HCT116 (cell line): ENCODE data around the gene SLC4A11. TPM values are rescaled to one million over a fixed set of nuclear protein-coding genes. Genes with fewer than 3 reads are reported as not detected.

Experiments
- ATAC-seq: fragments of 200-7000 bp; cut with Tn5 transposase; 2 replicates; pipeline ENCODE4 v1.9.1; 2020; ENCODE audit warnings: mild to moderate bottlenecking, moderate library complexity
- BruUV-seq: library from RNA; stranded (reverse); fragments of 400-500 nt; replicated peaks from 2 replicates; lab custom pipeline; 2021; lab: Mats Ljungman, UMichigan
- CTCF ChIA-PET: fragments of 300-600 bp; sonication (Branson Sonifier 250); formaldehyde crosslinking; loops from one replicate; lab custom pipeline; 2021; ENCODE audit warnings: antibody characterized with exemption; lab: Charles Lee
- POLR2A ChIA-PET: fragments of 300-600, 350-600 bp; sonication (Branson Sonifier 250); formaldehyde crosslinking; loops from one replicate; lab custom pipeline; 2021; ENCODE audit warnings: antibody characterized with exemption; lab: Charles Lee
- RAD21 ChIA-PET, 2 experiments: fragments of 300-600 bp; sonication (Branson Sonifier 250); formaldehyde crosslinking; loops; one replicate each; lab custom pipeline; 2023; ENCODE audit warnings: low total read pairs in 2 of 2; ENCODE audit not compliant: uncharacterized antibody in 2 of 2, unreplicated experiment in 2 of 2, low non-redundant PET in 1 of 2; lab: Charles Lee
- DNase-seq: peaks from one replicate; pipeline ENCODE4 v3.0.0-alpha.2; 2010; ENCODE audit warnings: low read depth, low spot score
- H2AFZ ChIP-seq: fragments of 200-600 bp; shearing (Covaris generic), sonication (generic); 2 replicates; pipeline ENCODE4 v1.6.1; 2017; ENCODE audit warnings: low read depth, mixed run types, mixed read lengths, antibody characterized with exemption, low read length; ENCODE audit not compliant: poor library complexity, severe bottlenecking
- H3K27ac ChIP-seq: 2 replicates; pipeline ENCODE4 v1.5.1; 2012; ENCODE audit warnings: low read depth, low read length
- H3K27me3 ChIP-seq: fragments of 200-600 bp; sonication (generic); 2 replicates; pipeline ENCODE4 v1.6.1; 2016; ENCODE audit warnings: mixed run types, low read length, mixed read lengths; ENCODE audit not compliant: insufficient read depth
- H3K36me3 ChIP-seq, 2 experiments: fragments of 200-500 bp in 1 of 2; fragments of 200-600 bp in 1 of 2; sonication (Bioruptor generic) in 1 of 2; sonication (generic) in 1 of 2; 2 replicates each; pipeline versions ENCODE4 v1.5.1 to v1.6.1; 2014 to 2016; ENCODE audit warnings: low read length in 2 of 2, inconsistent platforms in 1 of 2, mixed read lengths in 1 of 2, mixed run types in 1 of 2; ENCODE audit not compliant: insufficient read depth in 2 of 2, control insufficient read depth in 1 of 2
- H3K4me1 ChIP-seq, 2 experiments: fragments of 200-600 bp in 1 of 2; sonication (generic) in 1 of 2; 2 replicates each; pipeline versions ENCODE4 v1.5.1 to v1.6.1; 2012 to 2017; ENCODE audit warnings: low read length in 2 of 2, inconsistent platforms in 1 of 2, mild to moderate bottlenecking in 1 of 2, mixed read lengths in 1 of 2, mixed run types in 1 of 2, moderate library complexity in 1 of 2; ENCODE audit not compliant: insufficient read depth in 2 of 2, control insufficient read depth in 1 of 2
- H3K4me2 ChIP-seq: fragments of 200-600 bp; sonication (generic); 2 replicates; pipeline ENCODE4 v1.6.1; 2017; ENCODE audit warnings: mixed run types, low read length, mixed read lengths
- H3K4me3 ChIP-seq, 2 experiments: fragments of 200-600 bp in 1 of 2; sonication (generic) in 1 of 2; replicated peaks in 1 of 2; 2 replicates each; pipeline ENCODE4 v1.5.1; 2011 to 2016; ENCODE audit warnings: low read length in 2 of 2, control low read depth in 1 of 2, low read depth in 1 of 2, mild to moderate bottlenecking in 1 of 2, mixed read lengths in 1 of 2, mixed run types in 1 of 2
- H3K79me2 ChIP-seq: fragments of 200-600 bp; sonication (generic); 2 replicates; pipeline ENCODE4 v1.6.1; 2017; ENCODE audit warnings: mild to moderate bottlenecking, mixed run types, low read length, moderate library complexity, mixed read lengths; ENCODE audit not compliant: insufficient read depth
- H3K9ac ChIP-seq: fragments of 200-600 bp; sonication (generic); 2 replicates; pipeline ENCODE4 v1.6.1; 2016; ENCODE audit warnings: low read length, mixed read lengths
- H3K9me2 ChIP-seq: fragments of 200-600 bp; sonication (generic), shearing (Covaris generic); 2 replicates; pipeline ENCODE4 v1.6.1; 2017; ENCODE audit warnings: mixed run types, mild to moderate bottlenecking, moderate library complexity; ENCODE audit not compliant: insufficient read depth
- H3K9me3 ChIP-seq, 2 experiments: fragments of 200-500 bp in 1 of 2; fragments of 200-600 bp in 1 of 2; sonication (Bioruptor generic) in 1 of 2; sonication (generic) in 1 of 2; 2 replicates each; pipeline ENCODE4 v1.6.1; 2014 to 2017; ENCODE audit warnings: low read length in 2 of 2, mixed read lengths in 2 of 2, inconsistent platforms in 1 of 2, low read depth in 1 of 2, mild to moderate bottlenecking in 1 of 2, mixed run types in 1 of 2, moderate library complexity in 1 of 2; ENCODE audit not compliant: control insufficient read depth in 1 of 2, insufficient read depth in 1 of 2
- H4K20me1 ChIP-seq: fragments of 200-600 bp; sonication (generic), shearing (Covaris generic); 2 replicates; pipeline ENCODE4 v1.6.1; 2017; ENCODE audit warnings: mixed run types, mild to moderate bottlenecking, moderate library complexity; ENCODE audit not compliant: insufficient read depth
- CEBPB ChIP-seq: IDR thresholded peaks from 2 replicates; pipeline ENCODE4 v1.6.1; 2012; ENCODE audit warnings: low read depth
- EGR1 ChIP-seq: IDR thresholded peaks from 2 replicates; pipeline ENCODE4 v1.6.1; 2012; ENCODE audit warnings: low read depth
- ELF1 ChIP-seq: IDR thresholded peaks from 2 replicates; pipeline ENCODE4 v1.6.1; 2012; ENCODE audit warnings: low read depth, borderline replicate concordance
- JUND ChIP-seq: IDR thresholded peaks from 2 replicates; pipeline ENCODE4 v1.6.1; 2012
- POLR2A ChIP-seq: IDR thresholded peaks from 2 replicates; pipeline ENCODE4 v1.7.0; 2011; ENCODE audit warnings: borderline replicate concordance; ENCODE audit not compliant: insufficient read depth, insufficient read length; ENCODE audit errors: extremely low read depth
- RAD21 ChIP-seq: IDR thresholded peaks from 2 replicates; pipeline ENCODE4 v1.6.1; 2012; ENCODE audit warnings: low read depth, mild to moderate bottlenecking
- SRF ChIP-seq: IDR thresholded peaks from 2 replicates; pipeline ENCODE4 v1.6.1; 2012; ENCODE audit warnings: low read depth
- ZFX ChIP-seq: fragments of 450-650 bp; IDR thresholded peaks from 2 replicates; pipeline ENCODE4 v1.6.1; 2017
- ZNF274 ChIP-seq: fragments of 200-500 bp; sonication (Bioruptor generic); IDR thresholded peaks from 2 replicates; pipeline ENCODE4 v1.6.1; 2014; ENCODE audit warnings: mild to moderate bottlenecking, low read depth, low read length, inconsistent platforms
- intact Hi-C: fragments of 100-400 bp; cut with micrococcal nuclease; formaldehyde crosslinking; loops from 2 replicates; pipeline ENCODE4 v1.10.0; 2022
- total RNA-seq: library from RNA; stranded (reverse); gene quantifications from one replicate; pipeline ENCODE4 v1.2.1, GENCODE V29; 2021; ENCODE audit not compliant: unreplicated experiment
- TF ChIP-seq, protein P1 (sequence below), 3 experiments: fragments of 200-600 bp in 1 of 3; sonication (generic) in 1 of 3; IDR thresholded peaks in 2 of 3; conservative IDR thresholded peaks in 1 of 3; 2 replicates each; pipeline ENCODE4 v1.5.1; 2012 to 2017; ENCODE audit warnings: low read depth in 2 of 3, low read length in 2 of 3, antibody characterized with exemption in 1 of 3, borderline replicate concordance in 1 of 3, control low read depth in 1 of 3, mild to moderate bottlenecking in 1 of 3, mixed read lengths in 1 of 3, mixed run types in 1 of 3, moderate library complexity in 1 of 3; ENCODE audit not compliant: insufficient read depth in 1 of 3
- TF ChIP-seq, protein P2 (sequence below): IDR thresholded peaks from 2 replicates; pipeline ENCODE4 v1.6.1; 2011; ENCODE audit warnings: mild to moderate bottlenecking, low read length, moderate library complexity; ENCODE audit not compliant: insufficient replicate concordance; ENCODE audit errors: extremely low read depth
- TF ChIP-seq, protein P3 (sequence below): IDR thresholded peaks from 2 replicates; pipeline ENCODE4 v1.6.1; 2012; ENCODE audit warnings: low read depth

The SLC4A11 gene
- total RNA-seq, 1 experiment from 2014 or later: 22.7 TPM

DNA sequence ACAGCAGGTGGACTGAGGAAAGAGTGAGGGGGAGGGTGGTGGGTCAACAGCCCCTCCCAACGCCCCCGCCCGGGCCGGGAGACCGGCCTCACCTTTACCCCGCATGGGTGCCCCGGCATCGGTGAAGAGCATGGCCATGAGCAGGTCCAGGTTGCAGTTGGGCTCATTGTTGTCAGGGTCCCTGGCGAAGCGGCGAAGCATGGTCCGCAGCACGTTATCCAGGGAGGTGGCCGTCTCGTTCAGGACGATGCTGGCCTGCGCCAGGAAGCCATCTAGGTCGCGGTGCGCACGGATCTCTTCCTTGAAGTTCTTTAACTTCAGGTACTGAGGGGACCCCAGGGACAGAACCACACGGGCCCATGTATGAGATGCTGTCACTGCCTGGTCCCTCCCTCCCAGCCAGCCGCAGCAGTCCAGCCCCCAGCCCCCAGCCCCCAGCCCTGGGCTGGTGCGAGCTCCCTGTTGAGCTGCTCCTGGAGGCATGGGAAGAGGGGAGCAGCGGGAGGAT, 4.9 kb downstream of the SLC4A11 start (continued):
- TF ChIP-seq ZNF274: no peak
- no peak for TF ChIP-seq SRF
- TF ChIP-seq, protein P1, sequence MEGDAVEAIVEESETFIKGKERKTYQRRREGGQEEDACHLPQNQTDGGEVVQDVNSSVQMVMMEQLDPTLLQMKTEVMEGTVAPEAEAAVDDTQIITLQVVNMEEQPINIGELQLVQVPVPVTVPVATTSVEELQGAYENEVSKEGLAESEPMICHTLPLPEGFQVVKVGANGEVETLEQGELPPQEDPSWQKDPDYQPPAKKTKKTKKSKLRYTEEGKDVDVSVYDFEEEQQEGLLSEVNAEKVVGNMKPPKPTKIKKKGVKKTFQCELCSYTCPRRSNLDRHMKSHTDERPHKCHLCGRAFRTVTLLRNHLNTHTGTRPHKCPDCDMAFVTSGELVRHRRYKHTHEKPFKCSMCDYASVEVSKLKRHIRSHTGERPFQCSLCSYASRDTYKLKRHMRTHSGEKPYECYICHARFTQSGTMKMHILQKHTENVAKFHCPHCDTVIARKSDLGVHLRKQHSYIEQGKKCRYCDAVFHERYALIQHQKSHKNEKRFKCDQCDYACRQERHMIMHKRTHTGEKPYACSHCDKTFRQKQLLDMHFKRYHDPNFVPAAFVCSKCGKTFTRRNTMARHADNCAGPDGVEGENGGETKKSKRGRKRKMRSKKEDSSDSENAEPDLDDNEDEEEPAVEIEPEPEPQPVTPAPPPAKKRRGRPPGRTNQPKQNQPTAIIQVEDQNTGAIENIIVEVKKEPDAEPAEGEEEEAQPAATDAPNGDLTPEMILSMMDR (IDR thresholded peaks at IDR 0.05 in 2 of 3, conservative IDR thresholded peaks at IDR 0.05 in 1 of 3; ENCODE audit: borderline replicate concordance in 1 of 3, insufficient read depth in 1 of 3, low read depth in 2 of 3, low read length in 2 of 3): no peak
- TF ChIP-seq POLR2A: no peak
- no peak for TF ChIP-seq CEBPB

DNA sequence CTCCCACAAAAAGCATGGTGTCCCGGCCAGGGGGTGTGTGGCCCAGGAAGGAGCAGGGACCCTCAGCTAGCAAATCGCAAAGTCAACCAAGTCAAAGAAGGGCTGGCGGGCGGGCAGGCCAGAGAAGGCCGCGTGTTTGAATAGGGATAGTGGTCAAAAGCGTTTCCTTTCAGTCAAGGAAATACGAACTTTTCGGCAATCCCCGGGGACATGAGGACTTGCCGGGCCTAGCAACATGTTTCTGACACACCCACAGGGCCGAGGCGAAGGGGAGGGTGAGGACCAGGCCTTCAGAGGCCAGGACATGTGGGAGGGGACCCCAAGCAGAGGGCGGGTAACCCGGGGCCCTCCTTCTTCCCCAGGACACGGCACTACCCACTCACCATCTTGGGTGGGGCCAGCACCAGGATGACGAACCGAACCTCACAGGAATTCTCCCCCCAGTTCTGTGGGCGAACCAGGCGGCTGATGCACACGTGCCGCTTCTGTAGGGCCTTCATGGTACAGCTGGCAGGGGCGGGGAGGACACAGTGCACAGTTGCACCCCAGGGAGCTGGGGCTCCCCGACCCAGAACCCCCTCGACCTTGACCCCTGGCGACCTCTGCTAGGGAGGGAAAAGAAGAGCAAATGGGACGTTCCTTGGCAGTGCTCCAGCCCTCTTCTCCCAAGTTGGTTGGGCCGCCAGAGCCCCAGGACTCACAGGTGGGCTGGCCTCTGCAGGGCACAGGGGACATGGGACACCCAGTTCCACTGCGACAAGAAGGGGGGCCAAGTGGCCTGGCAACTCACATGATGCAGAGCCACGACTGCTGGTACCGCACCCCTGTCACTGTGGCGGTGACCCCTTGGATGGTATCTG, 5.6 kb downstream of the SLC4A11 start:
- H3K9ac ChIP-seq: no peak overlapping the region
- DNase-seq (no peak), ATAC-seq (no peak)
- H3K27me3 ChIP-seq: no peaks in the 10 kb centered on the region
- no TSS peak for BruUV-seq
- H3K36me3 ChIP-seq: peaks cover 0 to 6% of the 10 kb centered on the region in 2 experiments; a peak in 2 of 4 replicates
- no peaks in the 10 kb centered on the region for H3K79me2 ChIP-seq
- ChIA-PET RAD21 (no interaction called here), POLR2A (no interaction called here), CTCF (no interaction called here)
- no peak overlapping the region for H3K4me3 ChIP-seq
- no peaks in the 10 kb centered on the region for H3K9me3 ChIP-seq
- no peak overlapping the region for H3K27ac ChIP-seq
- no peak overlapping the region for H3K4me2 ChIP-seq
- H3K4me1 ChIP-seq: peaks cover 23 to 31% of the 10 kb centered on the region in 2 experiments
- H3K9me2 ChIP-seq: no peaks in the 10 kb centered on the region
- intact Hi-C loops: no loop called here
- no peaks in the 10 kb centered on the region for H4K20me1 ChIP-seq
- no peak overlapping the region for H2AFZ ChIP-seq
- TF ChIP-seq RAD21: no peak
- no peak for TF ChIP-seq ELF1
- TF ChIP-seq, protein P1 (IDR thresholded peaks at IDR 0.05 in 2 of 3, conservative IDR thresholded peaks at IDR 0.05 in 1 of 3; ENCODE audit: borderline replicate concordance in 1 of 3, insufficient read depth in 1 of 3, low read depth in 2 of 3, low read length in 2 of 3): no peak
- TF ChIP-seq, protein P2, sequence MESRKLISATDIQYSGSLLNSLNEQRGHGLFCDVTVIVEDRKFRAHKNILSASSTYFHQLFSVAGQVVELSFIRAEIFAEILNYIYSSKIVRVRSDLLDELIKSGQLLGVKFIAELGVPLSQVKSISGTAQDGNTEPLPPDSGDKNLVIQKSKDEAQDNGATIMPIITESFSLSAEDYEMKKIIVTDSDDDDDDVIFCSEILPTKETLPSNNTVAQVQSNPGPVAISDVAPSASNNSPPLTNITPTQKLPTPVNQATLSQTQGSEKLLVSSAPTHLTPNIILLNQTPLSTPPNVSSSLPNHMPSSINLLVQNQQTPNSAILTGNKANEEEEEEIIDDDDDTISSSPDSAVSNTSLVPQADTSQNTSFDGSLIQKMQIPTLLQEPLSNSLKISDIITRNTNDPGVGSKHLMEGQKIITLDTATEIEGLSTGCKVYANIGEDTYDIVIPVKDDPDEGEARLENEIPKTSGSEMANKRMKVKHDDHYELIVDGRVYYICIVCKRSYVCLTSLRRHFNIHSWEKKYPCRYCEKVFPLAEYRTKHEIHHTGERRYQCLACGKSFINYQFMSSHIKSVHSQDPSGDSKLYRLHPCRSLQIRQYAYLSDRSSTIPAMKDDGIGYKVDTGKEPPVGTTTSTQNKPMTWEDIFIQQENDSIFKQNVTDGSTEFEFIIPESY: no peak
- TF ChIP-seq ZFX: no peak
- TF ChIP-seq, protein P3, sequence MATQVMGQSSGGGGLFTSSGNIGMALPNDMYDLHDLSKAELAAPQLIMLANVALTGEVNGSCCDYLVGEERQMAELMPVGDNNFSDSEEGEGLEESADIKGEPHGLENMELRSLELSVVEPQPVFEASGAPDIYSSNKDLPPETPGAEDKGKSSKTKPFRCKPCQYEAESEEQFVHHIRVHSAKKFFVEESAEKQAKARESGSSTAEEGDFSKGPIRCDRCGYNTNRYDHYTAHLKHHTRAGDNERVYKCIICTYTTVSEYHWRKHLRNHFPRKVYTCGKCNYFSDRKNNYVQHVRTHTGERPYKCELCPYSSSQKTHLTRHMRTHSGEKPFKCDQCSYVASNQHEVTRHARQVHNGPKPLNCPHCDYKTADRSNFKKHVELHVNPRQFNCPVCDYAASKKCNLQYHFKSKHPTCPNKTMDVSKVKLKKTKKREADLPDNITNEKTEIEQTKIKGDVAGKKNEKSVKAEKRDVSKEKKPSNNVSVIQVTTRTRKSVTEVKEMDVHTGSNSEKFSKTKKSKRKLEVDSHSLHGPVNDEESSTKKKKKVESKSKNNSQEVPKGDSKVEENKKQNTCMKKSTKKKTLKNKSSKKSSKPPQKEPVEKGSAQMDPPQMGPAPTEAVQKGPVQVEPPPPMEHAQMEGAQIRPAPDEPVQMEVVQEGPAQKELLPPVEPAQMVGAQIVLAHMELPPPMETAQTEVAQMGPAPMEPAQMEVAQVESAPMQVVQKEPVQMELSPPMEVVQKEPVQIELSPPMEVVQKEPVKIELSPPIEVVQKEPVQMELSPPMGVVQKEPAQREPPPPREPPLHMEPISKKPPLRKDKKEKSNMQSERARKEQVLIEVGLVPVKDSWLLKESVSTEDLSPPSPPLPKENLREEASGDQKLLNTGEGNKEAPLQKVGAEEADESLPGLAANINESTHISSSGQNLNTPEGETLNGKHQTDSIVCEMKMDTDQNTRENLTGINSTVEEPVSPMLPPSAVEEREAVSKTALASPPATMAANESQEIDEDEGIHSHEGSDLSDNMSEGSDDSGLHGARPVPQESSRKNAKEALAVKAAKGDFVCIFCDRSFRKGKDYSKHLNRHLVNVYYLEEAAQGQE: no peak
- no peak for TF ChIP-seq EGR1
- no peak for TF ChIP-seq ZNF274
- no peak for TF ChIP-seq JUND
- TF ChIP-seq SRF: no peak
